Right lung (tissue), 5 donors: ENCODE data around the gene GIT1. TPM values are rescaled to one million over a fixed set of nuclear protein-coding genes. Genes with fewer than 3 reads are reported as not detected.
"Not testable (repeated sequence)": the region's sequence is repeated elsewhere in the genome, so short reads cannot be mapped to it uniquely, and the experiment has no call there.

Source experiments
- DNase-seq, 2 donors: peaks; one replicate each; pipeline ENCODE4 v3.0.0-alpha.2; 2013
- polyA plus RNA-seq, 5 donors: library from polyadenylated mRNA; unstranded; fragments of 120-200 nt; gene quantifications; one replicate each; pipeline versions ENCODE4 v1.2.1 to v1.2.3, GENCODE V29; 2013; ENCODE audit warnings: inconsistent platforms in 1 of 5, low replicate concordance in 1 of 5; ENCODE audit not compliant: insufficient read length in 5 of 5, insufficient read depth in 1 of 5

Gene GIT1
- polyA plus RNA-seq, 5 donors: 32.5 to 48.4 (median 42.6) TPM

GRCh38 chr17:29568331-29569244, 20.9 kb downstream of the GIT1 start, which contains the start of gene TP53I13:
TSS of gene TP53I13 (plus strand) at chr17:29568701. CDS start at chr17:29568759, 58 bp downstream.
- DNase-seq: peak; percentile 79 to 88

GRCh38 chr17:29567554-29568330, 21.7 kb downstream of the GIT1 start:
- DNase-seq: no peak

- DNase-seq: no peak
Observed at GRCh38 chr17:29567304-29567553, 22.2 kb downstream of the GIT1 start.

GRCh38 chr17:29566473-29567303, 22.8 kb downstream of the GIT1 start, which contains the start of gene ABHD15:
TSS of gene ABHD15 (minus strand) at chr17:29567037. CDS start at chr17:29566966, 71 bp downstream.
- DNase-seq: no peak

- DNase-seq: no peak
Observed at GRCh38 chr17:29565643-29566472, 23.6 kb downstream of the GIT1 start.

- DNase-seq: no peak
Observed at GRCh38 chr17:29563816-29564215, 25.6 kb downstream of the GIT1 start.

- DNase-seq: no peak
Observed at GRCh38 chr17:29562615-29563014, 26.8 kb downstream of the GIT1 start.

GRCh38 chr17:29561554-29562517, 27.6 kb downstream of the GIT1 start:
- peak in 1 of 2 donors; percentile 23 for DNase-seq

- no peak for DNase-seq
Observed at GRCh38 chr17:29560316-29560715, 29.1 kb downstream of the GIT1 start.

GRCh38 chr17:29559640-29560039, 29.8 kb downstream of the GIT1 start:
- DNase-seq: no peak

- not testable (repeated sequence) for DNase-seq
Observed at GRCh38 chr17:29558139-29558538, 31.3 kb downstream of the GIT1 start.

- no peak for DNase-seq
Observed at GRCh38 chr17:29557739-29558116, 31.7 kb downstream of the GIT1 start.

GRCh38 chr17:29557085-29557738, 32.2 kb downstream of the GIT1 start:
- no peak for DNase-seq

GRCh38 chr17:29555840-29556239, 33.6 kb downstream of the GIT1 start:
- no peak for DNase-seq

- DNase-seq: peak; percentile 71 to 77
Observed at GRCh38 chr17:29549177-29549923, 40.1 kb downstream of the GIT1 start.

- no peak for DNase-seq
Observed at GRCh38 chr17:29546830-29547229, 42.6 kb downstream of the GIT1 start.

- no peak for DNase-seq
Observed at GRCh38 chr17:29546085-29546484, 43.4 kb downstream of the GIT1 start.

GRCh38 chr17:29544066-29544465, 45.4 kb downstream of the GIT1 start:
- DNase-seq: peak in 1 of 2 donors; percentile 17
